Measurements from ENCODE around the gene PTPRK.
A peak's percentile ranks its signal among the peaks of the same experiment; 100 is the strongest.

The PTPRK gene

GRCh38 chr6:128515550-128516513 lies 4.6 kb downstream of the PTPRK start:
- H3K27ac ChIP-seq = no peak overlapping the region
- H3K27me3 ChIP-seq (ENCODE audit: insufficient read depth, low read depth, severe bottlenecking) = no peaks in the 10 kb centered on the region
- no peaks in the 10 kb centered on the region for H3K36me3 ChIP-seq
- DNase-seq = no peak
- no peak overlapping the region for H3K4me3 ChIP-seq (ENCODE audit: low read depth, low read length)
- no peaks in the 10 kb centered on the region for H3K9me3 ChIP-seq (ENCODE audit: severe bottlenecking)
- TF ChIP-seq CTCF (IDR thresholded peaks at IDR 0.05; ENCODE audit: low read depth, low read length) = no peak

GRCh38 chr6:128513878-128514277 lies 6.5 kb downstream of the PTPRK start:
- H3K9me3 ChIP-seq (ENCODE audit: severe bottlenecking) = no peaks in the 10 kb centered on the region
- no peaks in the 10 kb centered on the region for H3K27me3 ChIP-seq (ENCODE audit: insufficient read depth, low read depth, severe bottlenecking)
- DNase-seq = peak; percentile 62
- H3K27ac ChIP-seq = no peak overlapping the region
- no peak overlapping the region for H3K4me3 ChIP-seq (ENCODE audit: low read depth, low read length)
- H3K36me3 ChIP-seq = no peaks in the 10 kb centered on the region
- TF ChIP-seq CTCF (IDR thresholded peaks at IDR 0.05; ENCODE audit: low read depth, low read length) = no peak

- TF ChIP-seq CTCF (IDR thresholded peaks at IDR 0.05; ENCODE audit: low read depth, low read length) = no peak
- no peaks in the 10 kb centered on the region for H3K27me3 ChIP-seq (ENCODE audit: insufficient read depth, low read depth, severe bottlenecking)
- no peaks in the 10 kb centered on the region for H3K36me3 ChIP-seq
- DNase-seq = no peak
- no peak overlapping the region for H3K4me3 ChIP-seq (ENCODE audit: low read depth, low read length)
- no peaks in the 10 kb centered on the region for H3K9me3 ChIP-seq (ENCODE audit: severe bottlenecking)
- no peak overlapping the region for H3K27ac ChIP-seq
Observed at GRCh38 chr6:128512296-128512695, 8.1 kb downstream of the PTPRK start.

- no peak for TF ChIP-seq CTCF (IDR thresholded peaks at IDR 0.05; ENCODE audit: low read depth, low read length)
- DNase-seq = no peak
Observed at GRCh38 chr6:128511506-128511905, 8.9 kb downstream of the PTPRK start.

GRCh38 chr6:128509709-128510108 lies 10.7 kb downstream of the PTPRK start:
- no peak for DNase-seq
- Histone ChIP-seq H3K36me3 (no peaks in the 10 kb centered on the region), H3K4me3 (ENCODE audit: low read depth, low read length) (no peak overlapping the region), H3K9me3 (ENCODE audit: severe bottlenecking) (no peaks in the 10 kb centered on the region), H3K27ac (no peak overlapping the region), H3K27me3 (ENCODE audit: insufficient read depth, low read depth, severe bottlenecking) (no peaks in the 10 kb centered on the region)
- TF ChIP-seq CTCF (IDR thresholded peaks at IDR 0.05; ENCODE audit: low read depth, low read length) = no peak

More at GRCh38 chr6:128511506-128511905, 8.9 kb downstream of the PTPRK start:
- Histone ChIP-seq H3K36me3 (no peaks in the 10 kb centered on the region), H3K9me3 (ENCODE audit: severe bottlenecking) (no peaks in the 10 kb centered on the region), H3K27me3 (ENCODE audit: insufficient read depth, low read depth, severe bottlenecking) (no peaks in the 10 kb centered on the region), H3K4me3 (ENCODE audit: low read depth, low read length) (no peak overlapping the region), H3K27ac (no peak overlapping the region)
